ENCODE data around the gene PRELID2. TPM values are rescaled to one million over a fixed set of nuclear protein-coding genes. Genes with fewer than 3 reads are reported as not detected.

The PRELID2 gene
- 10.2 TPM for total RNA-seq
- long read RNA-seq, partial matches to known transcripts = 0 of 11 reads
- long read RNA-seq, other reads (novel, unspliced or antisense) = 9 of 11 reads

- H3K36me3 ChIP-seq = no peaks in the 10 kb centered on the region
- peaks cover 21% of the 10 kb centered on the region for H3K4me1 ChIP-seq
- DNase-seq (peak; percentile 93), ATAC-seq (peak; percentile 96 to 97)
- TF ChIP-seq CTCF (IDR thresholded peaks at IDR 0.05) = peak; percentile 24
- intact Hi-C loops (cut with DNase I) = no loop called here
- H3K9me3 ChIP-seq = no peaks in the 10 kb centered on the region
- no peaks in the 10 kb centered on the region for H3K27me3 ChIP-seq (ENCODE audit: low read depth)
- peak within 1 kb of the TSS; percentile 82 for H3K4me3 ChIP-seq
- peak within 1 kb of the TSS; percentile 79 for H3K27ac ChIP-seq
Measured at GRCh38 chr5:145834917-145835847, at the start of gene PRELID2. Gene PRELID2, minus strand, starts transcription at chr5:145835342. Its CDS starts 91 bp downstream, at chr5:145835251.

GRCh38 chr5:145874765-145875164 is 39.6 kb upstream of the PRELID2 start:
- Histone ChIP-seq H3K27ac (no peak overlapping the region), H3K4me3 (no peak overlapping the region)

GRCh38 chr5:145872914-145873313 is 37.8 kb upstream of the PRELID2 start, which contains the start of gene GRXCR2:
Gene GRXCR2, minus strand, starts transcription at chr5:145873014. Its CDS starts 46 bp downstream, at chr5:145872968.
- Histone ChIP-seq H3K9me3 (no peaks in the 10 kb centered on the region), H3K36me3 (no peaks in the 10 kb centered on the region), H3K4me1 (no peaks in the 10 kb centered on the region), H3K27me3 (ENCODE audit: low read depth) (no peaks in the 10 kb centered on the region), H3K4me3 (no peak within 1 kb of the TSS), H3K27ac (no peak within 1 kb of the TSS)
- no peak for ATAC-seq
- intact Hi-C loops (cut with DNase I) = no loop called here
- no peak for TF ChIP-seq CTCF (IDR thresholded peaks at IDR 0.05)
- no peak for DNase-seq

More at GRCh38 chr5:145874765-145875164, 39.6 kb upstream of the PRELID2 start:
- H3K9me3 ChIP-seq = no peaks in the 10 kb centered on the region
- H3K36me3 ChIP-seq = no peaks in the 10 kb centered on the region
- no peaks in the 10 kb centered on the region for H3K27me3 ChIP-seq (ENCODE audit: low read depth)
- TF ChIP-seq CTCF (IDR thresholded peaks at IDR 0.05) = no peak
- ATAC-seq (no peak), DNase-seq (no peak)
- no peaks in the 10 kb centered on the region for H3K4me1 ChIP-seq
- intact Hi-C loops (cut with DNase I) = no loop called here

- H3K4me3 ChIP-seq = no peak overlapping the region
- no peak for ATAC-seq
Measured at GRCh38 chr5:145872486-145872885, 37.3 kb upstream of the PRELID2 start.

GRCh38 chr5:145869753-145870152 is 34.6 kb upstream of the PRELID2 start:
- Histone ChIP-seq H3K4me3 (no peak overlapping the region), H3K36me3 (no peaks in the 10 kb centered on the region), H3K4me1 (no peaks in the 10 kb centered on the region), H3K9me3 (no peaks in the 10 kb centered on the region), H3K27me3 (ENCODE audit: low read depth) (no peaks in the 10 kb centered on the region), H3K27ac (no peak overlapping the region)
- DNase-seq (no peak), ATAC-seq (no peak)
- intact Hi-C loops (cut with DNase I) = no loop called here
- TF ChIP-seq CTCF (IDR thresholded peaks at IDR 0.05) = no peak

More at GRCh38 chr5:145872486-145872885, 37.3 kb upstream of the PRELID2 start:
- intact Hi-C loops (cut with DNase I) = no loop called here
- TF ChIP-seq CTCF (IDR thresholded peaks at IDR 0.05) = no peak
- Histone ChIP-seq H3K4me1 (no peaks in the 10 kb centered on the region), H3K36me3 (no peaks in the 10 kb centered on the region), H3K27me3 (ENCODE audit: low read depth) (no peaks in the 10 kb centered on the region), H3K27ac (no peak overlapping the region), H3K9me3 (no peaks in the 10 kb centered on the region)
- no peak for DNase-seq

Measured in lower lobe of right lung (tissue), 2 donors.